ENCODE results near the gene ACLY.

ACLY gene

GRCh38 chr17:41962768-41963434 lies 44.1 kb upstream of the ACLY start:
- peak; percentile 65 for DNase-seq (ENCODE audit: low read depth)

DNA sequence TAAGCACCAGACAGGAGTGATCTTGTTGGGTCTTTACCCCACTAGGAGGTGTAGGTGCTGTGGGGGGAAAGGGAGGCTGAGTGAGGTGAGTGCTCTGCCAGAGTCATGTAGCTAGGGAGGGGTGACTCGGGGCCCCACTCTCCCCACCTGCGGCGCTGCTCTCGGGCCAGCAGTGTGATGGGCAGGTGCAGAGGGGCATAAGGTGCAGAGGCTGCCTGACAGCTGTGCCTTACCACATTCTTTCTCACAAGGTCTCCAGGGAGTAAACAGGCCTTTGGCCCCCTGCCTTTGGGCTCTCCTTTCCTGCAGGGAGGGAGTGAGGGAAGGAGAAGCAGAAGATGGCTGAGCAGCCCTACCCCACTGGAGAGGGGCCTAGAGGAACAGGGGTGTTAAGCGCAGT lies 43.4 kb upstream of the ACLY start:
- TF ChIP-seq, protein P1, sequence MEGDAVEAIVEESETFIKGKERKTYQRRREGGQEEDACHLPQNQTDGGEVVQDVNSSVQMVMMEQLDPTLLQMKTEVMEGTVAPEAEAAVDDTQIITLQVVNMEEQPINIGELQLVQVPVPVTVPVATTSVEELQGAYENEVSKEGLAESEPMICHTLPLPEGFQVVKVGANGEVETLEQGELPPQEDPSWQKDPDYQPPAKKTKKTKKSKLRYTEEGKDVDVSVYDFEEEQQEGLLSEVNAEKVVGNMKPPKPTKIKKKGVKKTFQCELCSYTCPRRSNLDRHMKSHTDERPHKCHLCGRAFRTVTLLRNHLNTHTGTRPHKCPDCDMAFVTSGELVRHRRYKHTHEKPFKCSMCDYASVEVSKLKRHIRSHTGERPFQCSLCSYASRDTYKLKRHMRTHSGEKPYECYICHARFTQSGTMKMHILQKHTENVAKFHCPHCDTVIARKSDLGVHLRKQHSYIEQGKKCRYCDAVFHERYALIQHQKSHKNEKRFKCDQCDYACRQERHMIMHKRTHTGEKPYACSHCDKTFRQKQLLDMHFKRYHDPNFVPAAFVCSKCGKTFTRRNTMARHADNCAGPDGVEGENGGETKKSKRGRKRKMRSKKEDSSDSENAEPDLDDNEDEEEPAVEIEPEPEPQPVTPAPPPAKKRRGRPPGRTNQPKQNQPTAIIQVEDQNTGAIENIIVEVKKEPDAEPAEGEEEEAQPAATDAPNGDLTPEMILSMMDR (IDR thresholded peaks at IDR 0.05; ENCODE audit: insufficient read depth, low read depth, low read length, missing control alignments): no peak
- no peak overlapping the region for H3K4me3 ChIP-seq (ENCODE audit: low read length)
- no peak for DNase-seq (ENCODE audit: low read depth)

More at GRCh38 chr17:41962768-41963434, 44.1 kb upstream of the ACLY start:
- TF ChIP-seq, protein P1 (IDR thresholded peaks at IDR 0.05; ENCODE audit: insufficient read depth, low read depth, low read length, missing control alignments): peak; percentile 92
- no peak overlapping the region for H3K4me3 ChIP-seq (ENCODE audit: low read length)

GRCh38 chr17:41959336-41960095 lies 40.8 kb upstream of the ACLY start:
- H3K4me3 ChIP-seq (ENCODE audit: low read length): no peak overlapping the region
- TF ChIP-seq, protein P1 (IDR thresholded peaks at IDR 0.05; ENCODE audit: insufficient read depth, low read depth, low read length, missing control alignments): peak; percentile 42
- DNase-seq (ENCODE audit: low read depth): peak; percentile 59

DNA sequence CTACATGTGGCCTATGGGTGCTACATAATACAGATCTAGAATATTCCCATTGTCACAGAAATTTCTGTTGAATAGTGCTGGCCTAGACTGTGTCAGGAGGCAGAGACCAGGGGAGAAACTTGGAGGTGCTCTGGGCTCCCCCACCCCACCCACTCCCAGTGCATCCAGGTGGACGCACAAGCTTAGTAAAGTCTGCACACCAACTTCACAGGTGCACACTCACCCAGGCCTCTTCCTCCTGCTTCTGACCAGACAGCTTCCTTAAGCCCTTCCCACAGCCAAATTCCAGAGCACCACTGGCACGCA lies 40.2 kb upstream of the ACLY start:
- no peak overlapping the region for H3K4me3 ChIP-seq (ENCODE audit: low read length)
- TF ChIP-seq, protein P1 (IDR thresholded peaks at IDR 0.05; ENCODE audit: insufficient read depth, low read depth, low read length, missing control alignments): no peak
- no peak for DNase-seq (ENCODE audit: low read depth)

DNA sequence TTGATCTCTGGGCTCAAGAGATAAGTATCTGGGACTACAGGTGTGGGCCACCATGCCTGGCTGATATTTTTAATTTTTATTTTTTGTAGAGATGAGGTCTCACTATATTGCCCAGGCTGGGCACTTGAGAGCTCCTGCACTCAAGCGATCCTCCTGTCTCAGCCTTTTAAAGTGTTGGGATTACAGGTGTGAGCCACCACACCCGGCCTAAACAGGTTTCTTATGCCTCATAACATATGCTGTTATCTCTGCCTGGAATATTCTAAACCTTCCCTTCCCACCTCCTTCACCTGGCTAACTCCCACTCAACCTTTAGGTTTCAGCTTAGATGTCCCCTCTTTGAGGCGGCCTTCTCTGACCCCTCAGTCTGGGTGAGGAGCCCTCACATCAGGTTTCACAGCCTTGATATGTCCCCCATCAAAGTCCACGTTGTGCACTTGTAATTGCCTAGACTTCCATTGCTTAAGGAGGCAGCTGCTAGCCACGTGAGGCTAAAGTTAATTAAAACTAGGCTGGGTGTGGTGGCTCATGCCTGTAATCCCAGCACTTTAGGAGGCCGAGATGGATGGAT lies 39.2 kb upstream of the ACLY start:
- H3K4me3 ChIP-seq (ENCODE audit: low read length): no peak overlapping the region
- no peak for DNase-seq (ENCODE audit: low read depth)
- TF ChIP-seq, protein P1 (IDR thresholded peaks at IDR 0.05; ENCODE audit: insufficient read depth, low read depth, low read length, missing control alignments): no peak

GRCh38 chr17:41957031-41957868 lies 38.5 kb upstream of the ACLY start:
- H3K4me3 ChIP-seq (ENCODE audit: low read length): no peak overlapping the region
- TF ChIP-seq, protein P1 (IDR thresholded peaks at IDR 0.05; ENCODE audit: insufficient read depth, low read depth, low read length, missing control alignments): no peak
- DNase-seq (ENCODE audit: low read depth): no peak

Data from epithelial cell of esophagus (primary cell).